GM18499 (cell line): ENCODE results near the gene TRPV3.
"Not testable (repeated sequence)": the region's sequence is repeated elsewhere in the genome, so short reads cannot be mapped to it uniquely, and the experiment has no call there.

ENCODE experiments used
- ATAC-seq: cut with Tn5 transposase; IDR thresholded peaks from one replicate; pipeline ENCODE4 v1.9.1; 2021; ENCODE audit warnings: moderate number of reproducible peaks; ENCODE audit not compliant: insufficient read depth, unreplicated experiment

The TRPV3 gene

GRCh38 chr17:3482852-3483251 lies 74.8 kb downstream of the TRPV3 start:
- ATAC-seq = no peak

DNA sequence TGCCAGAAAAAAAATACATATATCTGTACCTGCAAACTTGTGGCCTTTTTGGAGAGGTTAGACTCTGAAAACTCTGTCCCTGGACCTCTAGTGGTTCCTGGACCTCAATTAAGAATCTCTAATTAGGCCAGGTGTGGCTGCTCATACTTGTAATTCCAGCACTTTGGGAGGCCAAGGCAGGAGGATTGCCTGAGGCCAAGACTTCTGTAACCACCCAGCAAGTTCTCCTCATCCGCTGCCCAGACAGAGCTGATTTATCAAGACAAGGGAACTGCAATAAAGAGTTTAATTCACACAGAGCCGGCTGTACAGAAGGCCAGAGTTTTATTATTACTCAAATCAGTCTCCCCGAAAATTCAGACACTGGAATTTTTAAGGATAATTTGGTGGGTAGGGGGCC lies 77.6 kb downstream of the TRPV3 start:
- ATAC-seq = no peak

DNA sequence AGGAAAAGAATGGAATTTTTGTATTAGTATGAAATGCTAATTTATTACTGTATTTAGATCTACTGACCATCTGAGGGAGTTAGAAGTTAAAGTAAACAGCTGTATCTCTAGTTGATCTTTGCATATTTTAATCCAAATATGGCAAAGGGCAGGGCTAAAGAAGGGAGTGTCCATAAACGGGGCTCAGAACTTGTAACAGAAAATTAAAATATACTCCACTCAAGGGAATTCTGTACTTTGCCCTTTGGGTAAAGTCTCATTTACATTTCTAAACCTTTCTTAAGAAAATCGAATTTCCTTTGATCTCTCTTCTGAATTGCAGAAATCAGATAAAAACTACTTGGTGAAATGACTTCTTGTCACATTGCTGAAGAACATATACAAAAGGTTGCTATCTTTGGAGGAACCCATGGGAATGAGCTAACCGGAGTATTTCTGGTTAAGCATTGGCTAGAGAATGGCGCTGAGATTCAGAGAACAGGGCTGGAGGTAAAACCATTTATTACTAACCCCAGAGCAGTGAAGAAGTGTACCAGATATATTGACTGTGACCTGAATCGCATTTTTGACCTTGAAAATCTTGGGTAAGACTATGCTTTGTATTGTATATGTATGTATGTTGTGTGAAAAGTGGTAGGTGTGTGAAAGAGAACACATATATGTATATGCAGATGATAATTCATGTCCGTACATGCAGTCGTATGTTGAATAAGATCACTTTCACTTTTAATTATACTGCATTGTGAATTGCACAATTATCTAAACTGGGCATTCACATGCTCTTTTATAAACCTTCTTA lies 81.6 kb downstream of the TRPV3 start, which contains the start of gene ASPA:
Gene ASPA (plus strand): TSS at position 186 of the 799 bp plus-strand sequence. CDS start 163 bp downstream, at position 349.
- ATAC-seq = no peak

DNA sequence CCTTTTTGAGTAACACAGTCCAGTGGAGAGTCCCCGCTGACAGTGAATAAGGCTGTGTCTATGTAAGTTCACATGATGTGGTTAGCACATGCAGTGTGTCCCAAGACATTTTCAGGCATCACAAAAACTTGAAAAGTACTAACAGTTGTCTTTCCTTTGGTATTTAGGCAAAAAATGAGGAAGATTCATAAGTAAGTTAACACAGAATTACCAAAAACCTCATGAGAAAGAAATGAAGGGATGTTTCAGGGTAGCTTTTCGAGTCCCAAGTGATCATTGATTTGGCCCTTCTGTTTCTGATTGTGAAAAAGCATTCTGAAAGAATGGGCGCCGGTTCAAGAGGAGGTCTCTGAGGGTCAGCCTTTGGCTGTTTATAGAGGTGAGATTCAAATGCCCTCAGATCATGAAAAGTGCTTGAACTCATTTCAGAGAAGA lies 82.3 kb downstream of the TRPV3 start:
- no peak for ATAC-seq

DNA sequence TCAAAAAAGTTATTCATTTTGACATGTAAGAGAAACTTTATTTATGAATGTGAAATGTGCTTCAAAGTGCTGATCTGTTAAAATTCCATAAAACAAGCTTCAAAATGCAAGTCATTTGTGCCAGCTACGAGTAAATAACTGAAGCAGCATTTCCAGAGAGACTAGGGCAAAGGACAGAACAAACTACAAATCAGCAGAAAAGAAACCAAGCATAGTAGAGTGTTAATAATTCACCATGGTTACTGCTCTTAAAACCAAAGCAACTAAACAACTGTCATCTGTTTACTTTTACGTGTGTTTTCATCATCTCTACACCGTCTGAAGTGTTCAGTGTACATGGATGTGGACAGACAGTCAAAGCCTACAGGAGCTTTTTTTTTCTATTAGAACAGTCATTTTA lies 83.4 kb downstream of the TRPV3 start:
- no peak for ATAC-seq

- ATAC-seq = no peak
Observed at GRCh38 chr17:3472137-3472536, 85.5 kb downstream of the TRPV3 start.

- ATAC-seq = no peak
Observed at GRCh38 chr17:3471599-3471998, 86.0 kb downstream of the TRPV3 start, which contains the start of gene SPATA22. Gene SPATA22 (minus strand): TSS chr17:3471819. CDS start chr17:3469325, 2,494 bp downstream.

DNA sequence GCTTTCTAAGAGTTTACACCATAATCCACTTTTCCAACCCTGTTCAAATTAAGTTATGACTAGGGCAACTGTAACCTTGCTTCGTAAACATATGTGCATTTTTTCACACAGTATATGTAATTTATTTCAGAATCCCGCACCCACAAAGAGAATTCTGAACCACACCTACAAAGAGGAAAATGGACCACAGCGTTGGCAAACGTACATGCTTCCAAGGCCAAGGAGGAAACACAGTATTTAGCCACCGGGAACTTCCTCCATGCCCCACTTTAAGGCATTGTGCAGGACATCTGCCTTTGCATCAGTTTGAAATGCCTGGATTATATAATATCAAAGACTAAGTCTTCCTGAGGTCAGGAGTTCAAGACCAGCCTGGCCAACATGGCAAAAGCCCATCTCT lies 88.1 kb downstream of the TRPV3 start:
- ATAC-seq = no peak

DNA sequence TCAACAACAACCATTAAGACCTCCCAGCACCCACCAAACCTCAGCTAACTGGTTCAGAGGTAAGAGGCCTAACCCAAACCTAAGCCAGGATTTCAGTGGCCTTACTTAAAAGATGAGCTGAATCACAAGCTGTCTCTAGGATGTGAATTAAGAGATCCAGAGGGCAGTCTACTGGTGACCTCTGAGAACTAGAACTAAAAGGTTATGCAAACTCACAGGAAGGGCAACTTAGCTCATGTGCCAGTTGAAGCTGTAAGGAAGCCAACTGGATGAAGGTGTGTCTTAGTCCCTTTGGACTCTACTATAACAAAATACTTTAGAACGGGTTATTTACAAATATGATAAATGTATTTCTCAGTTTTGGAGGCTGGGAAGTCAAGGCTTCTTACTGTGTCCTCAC lies 91.3 kb downstream of the TRPV3 start:
- ATAC-seq = not testable (repeated sequence)
